OCI-LY3 (cell line): ENCODE data around the gene MSI2.

Experiments used
- EZH2phosphoT487 ChIP-seq: fragments of 200-600 bp; shearing (Covaris generic); IDR thresholded peaks from 2 replicates; pipeline ENCODE4 v1.6.1; 2018; ENCODE audit warnings: antibody characterized with exemption, mixed run types, low read depth
- TF ChIP-seq, protein P1 (sequence below): fragments of 200-600, 300-600 bp; sonication (generic); IDR thresholded peaks from 2 replicates; pipeline ENCODE4 v1.5.1; 2014; ENCODE audit warnings: antibody characterized with exemption, low read length, low read depth

DNA sequence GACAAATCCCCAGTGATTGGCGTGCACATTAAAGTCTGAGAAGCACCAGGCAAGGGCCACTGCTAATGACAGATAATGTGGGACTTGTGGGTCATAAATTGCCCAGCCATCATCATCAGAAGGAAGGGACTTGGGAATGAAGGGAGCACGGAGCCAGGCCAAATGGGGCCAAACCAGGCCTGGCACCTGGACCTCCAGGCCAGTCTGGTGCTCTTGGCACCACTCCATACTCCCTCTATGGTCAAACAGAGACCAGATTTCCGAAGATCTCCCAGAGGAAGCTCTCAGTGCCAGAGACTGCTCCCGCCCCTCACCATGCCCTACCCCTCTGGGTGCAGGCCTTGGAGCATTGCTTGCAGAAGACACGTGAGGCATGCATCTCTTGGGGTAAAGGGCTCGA is 346.6 kb downstream of the MSI2 start:
- TF ChIP-seq, protein P1, sequence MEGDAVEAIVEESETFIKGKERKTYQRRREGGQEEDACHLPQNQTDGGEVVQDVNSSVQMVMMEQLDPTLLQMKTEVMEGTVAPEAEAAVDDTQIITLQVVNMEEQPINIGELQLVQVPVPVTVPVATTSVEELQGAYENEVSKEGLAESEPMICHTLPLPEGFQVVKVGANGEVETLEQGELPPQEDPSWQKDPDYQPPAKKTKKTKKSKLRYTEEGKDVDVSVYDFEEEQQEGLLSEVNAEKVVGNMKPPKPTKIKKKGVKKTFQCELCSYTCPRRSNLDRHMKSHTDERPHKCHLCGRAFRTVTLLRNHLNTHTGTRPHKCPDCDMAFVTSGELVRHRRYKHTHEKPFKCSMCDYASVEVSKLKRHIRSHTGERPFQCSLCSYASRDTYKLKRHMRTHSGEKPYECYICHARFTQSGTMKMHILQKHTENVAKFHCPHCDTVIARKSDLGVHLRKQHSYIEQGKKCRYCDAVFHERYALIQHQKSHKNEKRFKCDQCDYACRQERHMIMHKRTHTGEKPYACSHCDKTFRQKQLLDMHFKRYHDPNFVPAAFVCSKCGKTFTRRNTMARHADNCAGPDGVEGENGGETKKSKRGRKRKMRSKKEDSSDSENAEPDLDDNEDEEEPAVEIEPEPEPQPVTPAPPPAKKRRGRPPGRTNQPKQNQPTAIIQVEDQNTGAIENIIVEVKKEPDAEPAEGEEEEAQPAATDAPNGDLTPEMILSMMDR = no peak
- TF ChIP-seq EZH2phosphoT487 = no peak
